Fibroblast of skin of left biceps (primary cell): ENCODE measurements around the gene PPP4C.
A peak's percentile ranks its signal among the peaks of the same experiment; 100 is the strongest.

Source experiments
- DNase-seq, 2 experiments: peaks; one replicate each; pipeline ENCODE4 v3.0.0-alpha.2; 2013; ENCODE audit warnings: low read depth in 2 of 2

PPP4C gene

GRCh38 chr16:30082545-30083090 is 6.8 kb downstream of the PPP4C start:
- no peak for DNase-seq

DNA sequence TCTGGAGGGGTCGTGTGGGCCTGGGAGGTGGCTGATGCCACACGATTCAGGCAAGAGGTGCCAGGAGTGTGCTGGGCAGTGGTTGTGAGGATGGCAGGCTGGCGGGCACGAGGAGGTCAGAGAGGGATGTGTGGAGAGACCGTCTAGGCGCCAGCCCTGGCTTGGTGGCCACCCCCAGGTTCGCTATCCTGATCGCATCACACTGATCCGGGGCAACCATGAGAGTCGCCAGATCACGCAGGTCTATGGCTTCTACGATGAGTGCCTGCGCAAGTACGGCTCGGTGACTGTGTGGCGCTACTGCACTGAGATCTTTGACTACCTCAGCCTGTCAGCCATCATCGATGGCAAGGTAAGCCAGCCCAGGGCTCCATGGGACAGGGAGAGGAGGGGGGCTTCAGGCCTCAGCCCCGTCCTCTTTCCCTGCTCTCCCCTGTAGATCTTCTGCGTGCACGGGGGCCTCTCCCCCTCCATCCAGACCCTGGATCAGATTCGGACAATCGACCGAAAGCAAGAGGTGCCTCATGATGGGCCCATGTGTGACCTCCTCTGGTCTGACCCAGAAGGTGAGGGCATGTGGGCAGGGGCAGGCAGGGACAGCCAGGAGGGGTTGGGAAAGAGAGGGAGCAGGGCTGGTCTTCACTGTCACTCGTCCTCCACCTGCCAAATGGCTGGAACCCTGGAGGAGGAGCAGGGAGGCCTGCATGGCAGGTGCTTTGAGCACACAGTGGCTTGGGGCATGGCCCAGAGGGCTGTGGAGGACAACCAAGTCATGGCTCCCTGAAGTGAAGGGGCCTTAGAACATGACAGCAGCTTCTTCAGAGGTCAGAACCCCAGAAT is 7.6 kb downstream of the PPP4C start:
- no peak for DNase-seq

GRCh38 chr16:30084096-30084815 is 8.5 kb downstream of the PPP4C start:
- no peak for DNase-seq

DNA sequence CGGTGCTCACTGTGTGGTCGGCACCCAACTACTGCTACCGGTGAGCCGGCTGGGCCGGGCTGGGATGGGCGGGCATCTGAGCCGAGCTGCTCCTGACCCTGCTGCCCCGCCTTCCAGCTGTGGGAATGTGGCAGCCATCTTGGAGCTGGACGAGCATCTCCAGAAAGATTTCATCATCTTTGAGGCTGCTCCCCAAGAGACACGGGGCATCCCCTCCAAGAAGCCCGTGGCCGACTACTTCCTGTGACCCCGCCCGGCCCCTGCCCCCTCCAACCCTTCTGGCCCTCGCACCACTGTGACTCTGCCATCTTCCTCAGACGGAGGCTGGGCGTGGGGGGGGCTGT is 9.0 kb downstream of the PPP4C start:
- no peak for DNase-seq

GRCh38 chr16:30085247-30085646 is 9.5 kb downstream of the PPP4C start:
- no peak for DNase-seq

GRCh38 chr16:30085820-30086219 is 10.0 kb downstream of the PPP4C start:
- DNase-seq = no peak

DNA sequence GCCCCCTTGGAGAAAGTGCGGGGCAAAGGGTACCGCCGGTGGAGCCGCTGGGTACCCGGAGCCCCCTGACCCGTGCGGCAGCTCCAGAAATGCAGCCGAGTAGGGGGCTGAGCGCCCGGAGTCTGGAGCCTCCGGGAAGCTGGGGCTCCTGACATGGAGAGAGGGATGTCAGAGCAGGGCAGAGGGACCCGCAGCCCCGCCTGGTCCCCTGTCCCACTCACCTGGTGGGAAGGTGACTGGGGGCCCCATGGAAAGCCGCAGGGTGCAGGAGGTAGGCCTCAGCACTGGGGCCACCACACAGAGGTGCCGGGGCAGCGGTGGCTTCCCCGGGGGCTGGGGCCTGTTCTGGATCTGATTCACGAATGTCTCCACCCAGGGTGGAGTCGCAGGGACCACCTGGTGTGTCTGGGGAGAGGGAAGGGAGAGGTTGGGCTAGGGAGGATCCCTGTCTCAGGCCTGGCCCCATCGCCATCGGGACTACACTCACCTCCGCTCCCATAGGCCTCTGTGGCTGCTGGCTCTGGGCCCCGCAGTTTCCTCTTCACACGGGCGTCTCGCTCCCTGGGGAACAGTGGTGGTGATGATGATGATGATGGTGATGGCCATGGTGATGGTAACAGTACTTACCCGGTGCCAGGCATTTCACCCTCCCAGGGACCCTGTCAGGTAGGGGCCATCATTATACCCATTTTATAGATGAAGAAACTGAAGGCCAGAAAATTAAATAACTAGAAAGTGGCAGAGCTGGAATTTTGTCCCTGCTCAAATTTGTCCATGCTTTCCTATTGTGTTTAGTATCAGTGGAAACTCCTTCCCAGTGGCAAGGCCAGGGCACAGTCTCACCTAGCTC is 10.7 kb downstream of the PPP4C start:
- DNase-seq = no peak

- no peak for DNase-seq
Measured at GRCh38 chr16:30087181-30087898, 11.5 kb downstream of the PPP4C start.

- DNase-seq = no peak
Measured at GRCh38 chr16:30088237-30088831, 12.5 kb downstream of the PPP4C start.

DNA sequence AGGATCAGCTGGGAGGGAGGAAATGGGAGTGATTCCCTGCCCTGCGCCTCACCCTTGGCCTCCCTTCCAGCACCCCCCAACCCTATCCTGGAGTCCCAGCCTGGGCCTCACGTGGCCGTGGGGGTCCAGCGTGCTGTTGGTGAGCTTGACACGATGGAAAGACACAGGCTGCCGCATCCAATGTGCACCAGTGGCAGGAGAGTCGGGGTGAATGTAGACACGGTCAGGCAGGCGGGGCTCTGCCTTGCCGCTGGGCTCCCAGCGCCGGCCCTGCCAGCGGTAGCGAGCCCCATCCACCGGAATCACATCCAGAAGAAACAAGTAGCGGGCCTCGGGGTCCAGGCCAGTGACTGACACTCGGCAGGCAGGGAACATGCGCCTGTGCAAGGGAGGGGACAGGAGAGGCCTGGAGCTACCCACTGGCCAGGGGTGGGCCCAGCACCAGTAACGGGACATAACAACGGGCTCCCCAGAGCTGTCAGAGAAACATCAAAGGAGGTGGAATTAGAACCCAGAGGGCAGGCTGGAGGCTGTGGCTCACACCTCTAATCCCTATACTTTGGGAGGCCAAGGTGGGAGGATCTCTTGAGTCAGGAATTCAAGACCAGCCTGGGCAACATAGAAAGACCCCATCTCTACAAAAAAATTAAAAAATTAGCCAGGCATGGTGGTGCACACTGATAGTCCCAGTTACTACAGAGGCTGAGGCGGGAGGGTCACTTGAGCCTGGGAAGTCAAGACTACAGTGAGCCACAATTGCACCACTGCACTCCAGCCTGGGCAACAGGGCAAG is 13.2 kb downstream of the PPP4C start:
- DNase-seq = no peak

DNA sequence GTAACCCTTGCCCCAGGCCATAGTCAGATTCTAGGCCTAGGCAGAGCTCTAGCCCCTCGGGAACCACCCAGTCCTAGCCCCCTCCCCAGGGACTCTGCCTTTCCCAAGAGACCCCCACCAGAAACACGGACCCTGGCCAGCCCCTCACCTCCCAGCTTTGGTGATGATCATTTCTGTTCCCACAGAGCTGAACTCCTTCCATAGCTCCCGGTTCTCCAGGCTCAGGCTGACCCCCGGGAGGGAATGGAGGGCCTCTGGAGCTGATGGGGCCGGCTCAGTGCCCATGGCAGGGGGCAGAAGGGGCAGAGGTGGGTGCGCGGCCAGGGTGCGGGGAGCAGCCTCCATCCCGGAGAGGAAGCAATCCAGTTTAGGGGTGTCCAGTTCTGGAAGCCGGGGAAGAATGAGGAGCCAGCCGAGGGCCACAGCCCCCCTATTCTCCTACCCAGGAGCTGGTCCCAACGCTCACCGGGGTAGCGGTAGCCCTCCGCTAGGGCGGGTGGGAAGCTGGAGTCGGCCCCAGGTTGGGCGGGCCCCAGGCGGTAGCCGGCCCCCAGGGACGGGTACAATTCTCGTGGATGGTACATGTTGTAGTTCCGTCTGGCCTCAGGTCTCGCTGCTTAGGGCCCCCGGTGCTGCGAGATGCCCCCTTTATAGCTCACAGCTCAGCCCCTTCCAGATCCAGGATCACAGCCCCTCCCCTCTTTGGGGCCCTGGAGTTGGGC is 15.0 kb downstream of the PPP4C start:
- DNase-seq = no peak

DNA sequence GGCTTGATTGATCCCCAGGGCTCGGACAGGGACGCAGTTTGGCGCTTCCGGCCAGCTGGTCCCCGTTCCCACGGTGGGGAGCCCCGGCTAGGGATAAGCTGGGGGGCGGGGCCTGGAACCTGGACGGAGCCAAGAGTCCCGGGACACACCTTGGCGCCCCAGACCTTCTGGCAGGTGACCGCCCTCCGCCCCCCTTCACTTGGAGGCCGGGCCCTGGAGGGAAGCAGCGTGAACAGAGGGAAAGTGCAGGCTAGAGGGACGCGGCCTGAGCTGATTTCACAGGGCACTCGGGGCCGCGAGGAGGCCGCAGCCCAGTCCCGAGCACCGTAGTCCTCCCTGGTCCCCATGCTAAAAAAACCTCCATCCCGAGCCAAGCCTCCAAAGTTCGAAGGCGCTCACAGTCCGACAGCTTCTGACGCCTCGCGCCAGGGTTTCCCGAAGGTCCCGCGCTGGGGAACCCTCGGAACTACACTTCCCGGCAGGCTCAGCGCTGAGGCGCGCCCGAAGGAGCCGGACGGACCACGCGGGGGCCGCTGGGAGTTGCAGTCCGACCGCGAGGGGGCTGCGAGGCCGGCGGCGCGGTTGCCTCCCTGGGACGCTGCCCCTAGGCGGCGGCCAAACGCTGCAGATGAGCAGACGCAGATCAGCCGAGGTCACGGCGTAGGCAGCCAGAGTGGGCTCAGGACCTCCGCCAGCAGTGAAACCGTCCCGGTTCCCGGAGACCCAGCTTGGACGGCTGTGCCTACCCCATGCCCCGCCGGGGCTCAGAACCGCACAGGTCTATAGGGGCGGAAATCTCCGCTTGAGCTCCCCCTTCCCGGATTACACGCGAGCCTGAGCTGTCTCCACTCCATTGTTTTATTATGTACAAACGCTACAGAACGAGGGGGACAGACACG is 15.9 kb downstream of the PPP4C start, which contains the start of gene TBX6:
Gene TBX6 (minus strand): TSS at position 451 of the 899 bp plus-strand sequence. CDS start 731 bp downstream, outside the sequence.
- DNase-seq = peak; percentile 59 to 69

- no peak for DNase-seq
Measured at GRCh38 chr16:30092373-30093010, 16.7 kb downstream of the PPP4C start.

DNA sequence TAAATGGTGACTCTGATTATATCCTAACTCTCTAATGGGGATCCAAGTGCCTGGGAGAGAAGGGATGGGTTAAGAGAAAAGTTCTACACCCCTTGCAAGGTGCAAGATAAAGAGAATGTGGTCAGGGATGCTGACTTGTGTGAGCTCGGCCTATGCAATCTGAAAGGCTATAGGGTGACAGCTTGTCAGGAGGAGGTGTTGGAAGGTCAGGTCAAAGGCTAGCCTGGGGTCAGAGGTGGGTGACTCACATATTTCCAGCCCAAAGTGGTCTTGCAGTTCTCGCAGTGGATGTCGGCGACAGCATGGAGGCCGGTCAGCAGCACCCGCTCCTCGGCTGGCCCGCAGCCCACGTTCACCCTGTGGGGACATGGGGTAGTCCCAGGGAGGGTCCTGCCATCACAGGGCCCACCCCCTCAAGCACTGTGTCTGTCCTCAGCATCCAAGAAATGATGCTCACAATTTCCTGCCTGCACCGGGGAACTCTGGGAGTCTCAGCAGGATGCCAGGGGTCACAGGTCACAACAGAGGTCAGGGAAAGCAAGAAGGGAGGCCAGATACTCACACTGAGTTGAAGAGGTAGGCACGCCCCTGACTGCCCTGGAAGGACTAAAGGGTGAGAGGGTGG is 18.9 kb downstream of the PPP4C start:
- DNase-seq = no peak

GRCh38 chr16:30095166-30096078 is 19.6 kb downstream of the PPP4C start:
- DNase-seq = no peak
